ENCODE results near the gene GRIK4. TPM values are rescaled to one million over a fixed set of nuclear protein-coding genes. Genes with fewer than 3 reads are reported as not detected.

GRIK4 gene
- total RNA-seq, 1 donor from 2014 or later = 4.5 TPM

DNA sequence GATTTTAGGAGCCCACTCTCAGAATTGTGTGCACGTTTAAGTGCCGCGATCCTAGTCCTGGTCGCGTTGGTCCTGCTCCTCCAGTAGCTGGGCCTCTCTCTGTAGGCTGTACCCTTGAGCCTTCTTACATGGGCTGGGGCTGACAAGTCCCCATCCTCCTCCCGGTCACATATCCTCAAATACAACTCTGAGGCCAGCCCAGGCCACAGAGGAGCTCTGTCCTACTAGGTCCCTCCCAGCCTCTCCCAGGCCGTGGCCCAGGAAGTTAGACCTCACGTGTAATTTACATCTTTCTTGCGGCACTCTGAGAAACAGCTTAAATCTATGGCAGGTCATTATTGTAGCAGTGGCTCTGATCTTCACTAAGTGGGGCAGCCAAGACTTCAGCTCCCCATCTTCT is 305.2 kb downstream of the GRIK4 start:
- H3K27ac Mint-ChIP-seq (ENCODE audit: unreplicated experiment) = no peak overlapping the region
- no peaks in the 10 kb centered on the region for H3K4me1 Mint-ChIP-seq (ENCODE audit: unreplicated experiment)
- peaks cover 6% of the 10 kb centered on the region for H3K36me3 Mint-ChIP-seq (ENCODE audit: low read depth, unreplicated experiment)
- no peak overlapping the region for H3K4me3 Mint-ChIP-seq (ENCODE audit: unreplicated experiment)
- H3K9me3 Mint-ChIP-seq (ENCODE audit: unreplicated experiment) = no peaks in the 10 kb centered on the region
- DNase-seq (ENCODE audit: low spot score) = no peak
- peaks cover 15% of the 10 kb centered on the region for H3K27me3 Mint-ChIP-seq (ENCODE audit: unreplicated experiment)
- TF ChIP-seq, protein P1, sequence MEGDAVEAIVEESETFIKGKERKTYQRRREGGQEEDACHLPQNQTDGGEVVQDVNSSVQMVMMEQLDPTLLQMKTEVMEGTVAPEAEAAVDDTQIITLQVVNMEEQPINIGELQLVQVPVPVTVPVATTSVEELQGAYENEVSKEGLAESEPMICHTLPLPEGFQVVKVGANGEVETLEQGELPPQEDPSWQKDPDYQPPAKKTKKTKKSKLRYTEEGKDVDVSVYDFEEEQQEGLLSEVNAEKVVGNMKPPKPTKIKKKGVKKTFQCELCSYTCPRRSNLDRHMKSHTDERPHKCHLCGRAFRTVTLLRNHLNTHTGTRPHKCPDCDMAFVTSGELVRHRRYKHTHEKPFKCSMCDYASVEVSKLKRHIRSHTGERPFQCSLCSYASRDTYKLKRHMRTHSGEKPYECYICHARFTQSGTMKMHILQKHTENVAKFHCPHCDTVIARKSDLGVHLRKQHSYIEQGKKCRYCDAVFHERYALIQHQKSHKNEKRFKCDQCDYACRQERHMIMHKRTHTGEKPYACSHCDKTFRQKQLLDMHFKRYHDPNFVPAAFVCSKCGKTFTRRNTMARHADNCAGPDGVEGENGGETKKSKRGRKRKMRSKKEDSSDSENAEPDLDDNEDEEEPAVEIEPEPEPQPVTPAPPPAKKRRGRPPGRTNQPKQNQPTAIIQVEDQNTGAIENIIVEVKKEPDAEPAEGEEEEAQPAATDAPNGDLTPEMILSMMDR (IDR thresholded peaks at IDR 0.05; ENCODE audit: unreplicated experiment) = no peak

DNA sequence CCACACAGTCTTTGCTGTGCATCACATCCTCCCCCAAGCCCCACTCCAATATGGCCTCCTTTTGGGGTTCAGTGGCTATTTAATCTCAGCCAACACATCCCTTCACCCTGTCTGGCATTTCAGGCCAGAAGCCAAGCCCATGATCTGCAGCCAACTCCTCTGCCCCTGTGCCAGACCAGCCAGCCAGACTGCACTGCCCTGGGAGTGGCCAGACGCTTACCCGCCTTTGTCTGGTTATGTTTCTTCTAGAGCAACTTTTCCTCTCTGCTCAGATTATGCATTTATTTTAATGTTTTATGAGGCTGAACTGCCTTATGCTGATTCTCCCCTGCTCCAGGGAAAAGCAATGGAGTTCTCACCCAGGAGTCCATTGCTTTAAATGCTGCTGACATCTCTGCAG is 305.6 kb downstream of the GRIK4 start:
- no peak for DNase-seq (ENCODE audit: low spot score)
- TF ChIP-seq, protein P1 (IDR thresholded peaks at IDR 0.05; ENCODE audit: unreplicated experiment) = no peak
- Mint-ChIP-seq H3K4me3 (ENCODE audit: unreplicated experiment) (no peak overlapping the region), H3K27ac (ENCODE audit: unreplicated experiment) (no peak overlapping the region), H3K4me1 (ENCODE audit: unreplicated experiment) (no peaks in the 10 kb centered on the region), H3K36me3 (ENCODE audit: low read depth, unreplicated experiment) (peaks cover 6% of the 10 kb centered on the region), H3K27me3 (ENCODE audit: unreplicated experiment) (peaks cover 15% of the 10 kb centered on the region), H3K9me3 (ENCODE audit: unreplicated experiment) (no peaks in the 10 kb centered on the region)

DNA sequence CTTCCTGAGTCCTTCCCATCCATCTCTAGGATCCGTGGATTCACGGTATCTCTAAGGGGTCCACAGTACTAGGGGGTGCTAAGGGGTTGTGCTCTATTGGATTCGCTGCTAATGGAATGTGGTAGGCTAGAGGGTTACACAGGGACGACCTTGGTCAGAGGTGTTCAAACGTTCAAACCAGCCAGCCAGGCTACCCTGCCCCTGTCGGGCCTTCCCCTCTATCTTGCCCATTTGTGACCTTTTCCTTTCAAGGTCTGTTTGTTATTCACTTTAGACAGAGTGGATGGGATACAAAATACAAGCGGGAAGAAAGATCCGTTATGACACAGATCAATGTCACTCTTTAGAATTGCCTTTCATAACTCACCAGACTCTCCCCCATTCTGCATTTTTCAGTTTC is 306.5 kb downstream of the GRIK4 start:
- TF ChIP-seq, protein P1 (IDR thresholded peaks at IDR 0.05; ENCODE audit: unreplicated experiment) = no peak
- no peak overlapping the region for H3K4me3 Mint-ChIP-seq (ENCODE audit: unreplicated experiment)
- H3K27me3 Mint-ChIP-seq (ENCODE audit: unreplicated experiment) = peaks cover 14% of the 10 kb centered on the region

DNA sequence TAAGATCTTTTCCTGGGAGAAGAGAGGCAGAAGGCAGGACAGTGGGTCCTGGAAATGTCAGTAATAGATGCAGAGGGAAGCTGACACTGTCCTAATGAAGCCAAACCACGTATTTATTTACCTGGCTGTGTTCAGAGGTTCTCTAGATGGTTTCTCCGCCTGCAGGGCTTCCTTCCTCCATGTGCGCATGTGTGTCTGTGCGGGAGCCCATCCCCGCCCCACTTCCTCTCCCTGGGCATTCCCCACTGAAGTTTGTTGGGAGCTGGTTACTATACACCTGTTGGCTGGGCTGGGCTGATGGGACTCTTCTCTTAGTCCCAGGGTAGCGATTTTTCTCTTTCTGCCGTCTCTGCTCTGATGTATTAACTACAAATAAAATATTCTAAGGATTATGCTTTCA is 307.5 kb downstream of the GRIK4 start:
- Mint-ChIP-seq H3K9me3 (ENCODE audit: unreplicated experiment) (no peaks in the 10 kb centered on the region), H3K4me1 (ENCODE audit: unreplicated experiment) (peaks cover 3% of the 10 kb centered on the region), H3K27me3 (ENCODE audit: unreplicated experiment) (peaks cover 14% of the 10 kb centered on the region), H3K27ac (ENCODE audit: unreplicated experiment) (no peak overlapping the region), H3K36me3 (ENCODE audit: low read depth, unreplicated experiment) (peaks cover 6% of the 10 kb centered on the region), H3K4me3 (ENCODE audit: unreplicated experiment) (no peak overlapping the region)
- TF ChIP-seq, protein P1 (IDR thresholded peaks at IDR 0.05; ENCODE audit: unreplicated experiment) = no peak
- DNase-seq (ENCODE audit: low spot score) = no peak

More for the DNA sequence above, 306.5 kb downstream of the GRIK4 start:
- Mint-ChIP-seq H3K27ac (ENCODE audit: unreplicated experiment) (no peak overlapping the region), H3K36me3 (ENCODE audit: low read depth, unreplicated experiment) (peaks cover 6% of the 10 kb centered on the region), H3K9me3 (ENCODE audit: unreplicated experiment) (no peaks in the 10 kb centered on the region), H3K4me1 (ENCODE audit: unreplicated experiment) (peaks cover 3% of the 10 kb centered on the region)
- DNase-seq (ENCODE audit: low spot score) = no peak

DNA sequence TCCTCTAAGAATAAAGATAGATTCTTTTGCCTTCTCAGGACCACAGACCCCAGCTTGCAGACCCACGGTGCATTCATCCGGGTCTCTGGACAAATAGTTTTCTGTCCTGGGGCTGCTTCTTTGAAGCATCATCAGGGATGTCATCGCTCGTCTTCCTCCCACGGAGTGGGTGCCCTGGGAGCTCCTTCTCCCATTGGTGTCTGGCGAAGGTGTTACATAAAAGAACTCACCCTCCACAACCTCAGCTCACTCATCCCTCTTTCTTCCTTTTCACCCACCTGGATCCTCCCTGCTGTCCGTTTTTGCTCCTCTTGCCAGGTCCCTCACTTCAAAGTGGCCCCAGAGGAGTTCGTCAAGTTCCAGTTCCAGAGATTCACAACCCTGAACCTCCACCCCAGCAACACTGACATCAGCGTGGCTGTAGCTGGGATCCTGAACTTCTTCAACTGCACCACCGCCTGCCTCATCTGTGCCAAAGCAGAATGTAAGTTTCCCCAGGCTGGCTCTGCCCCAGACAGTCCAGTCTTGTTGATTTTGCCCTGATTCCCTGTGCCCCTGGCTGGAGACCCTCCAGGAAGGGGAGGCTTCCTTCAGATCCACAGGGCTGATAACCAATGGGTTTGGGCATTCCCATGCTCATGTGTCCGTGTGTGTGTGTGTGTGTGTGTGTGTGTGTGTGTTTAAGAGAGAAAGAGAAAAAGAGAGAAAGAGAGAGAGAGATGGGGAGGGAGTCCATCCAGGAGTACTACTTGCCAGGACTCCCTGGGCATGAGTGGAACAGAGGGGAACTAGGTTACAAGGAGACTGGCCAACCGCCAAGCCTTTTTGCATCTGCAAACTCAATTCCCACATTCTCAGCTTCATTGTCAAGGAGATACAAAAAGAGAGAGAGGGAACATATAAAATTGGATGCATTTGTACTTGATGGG is 308.2 kb downstream of the GRIK4 start:
- Mint-ChIP-seq H3K4me1 (ENCODE audit: unreplicated experiment) (peaks cover 3% of the 10 kb centered on the region), H3K27me3 (ENCODE audit: unreplicated experiment) (peaks cover 14% of the 10 kb centered on the region), H3K27ac (ENCODE audit: unreplicated experiment) (no peak overlapping the region), H3K36me3 (ENCODE audit: low read depth, unreplicated experiment) (peaks cover 6% of the 10 kb centered on the region), H3K4me3 (ENCODE audit: unreplicated experiment) (no peak overlapping the region), H3K9me3 (ENCODE audit: unreplicated experiment) (no peaks in the 10 kb centered on the region)
- no peak for DNase-seq (ENCODE audit: low spot score)
- TF ChIP-seq, protein P1 (IDR thresholded peaks at IDR 0.05; ENCODE audit: unreplicated experiment) = no peak
